GM10248 (cell line): ENCODE results near the gene LIME1.

Experiments
- CTCF ChIA-PET: fragments of 300-600 bp; sonication (Branson Sonifier 250); formaldehyde crosslinking; extraction: SDS; loops from one replicate; lab custom pipeline; 2021; ENCODE audit warnings: antibody characterized with exemption; lab: Yijun Ruan, JAX
- POLR2A ChIA-PET: fragments of 350-650 bp; sonication (Branson Sonifier 250); formaldehyde crosslinking; extraction: SDS; loops from one replicate; lab custom pipeline; 2020; ENCODE audit warnings: antibody characterized with exemption; lab: Yijun Ruan, JAX
- DNase-seq: peaks from one replicate; pipeline ENCODE4 v3.0.0; 2012; ENCODE audit errors: extremely low spot score
- TF ChIP-seq, protein P1 (sequence below): IDR thresholded peaks from 2 replicates; pipeline ENCODE4 v1.5.1; 2012; ENCODE audit warnings: mild to moderate bottlenecking, low read depth; ENCODE audit errors: extremely low read depth, missing control alignments, control extremely low read depth

LIME1 gene

DNA sequence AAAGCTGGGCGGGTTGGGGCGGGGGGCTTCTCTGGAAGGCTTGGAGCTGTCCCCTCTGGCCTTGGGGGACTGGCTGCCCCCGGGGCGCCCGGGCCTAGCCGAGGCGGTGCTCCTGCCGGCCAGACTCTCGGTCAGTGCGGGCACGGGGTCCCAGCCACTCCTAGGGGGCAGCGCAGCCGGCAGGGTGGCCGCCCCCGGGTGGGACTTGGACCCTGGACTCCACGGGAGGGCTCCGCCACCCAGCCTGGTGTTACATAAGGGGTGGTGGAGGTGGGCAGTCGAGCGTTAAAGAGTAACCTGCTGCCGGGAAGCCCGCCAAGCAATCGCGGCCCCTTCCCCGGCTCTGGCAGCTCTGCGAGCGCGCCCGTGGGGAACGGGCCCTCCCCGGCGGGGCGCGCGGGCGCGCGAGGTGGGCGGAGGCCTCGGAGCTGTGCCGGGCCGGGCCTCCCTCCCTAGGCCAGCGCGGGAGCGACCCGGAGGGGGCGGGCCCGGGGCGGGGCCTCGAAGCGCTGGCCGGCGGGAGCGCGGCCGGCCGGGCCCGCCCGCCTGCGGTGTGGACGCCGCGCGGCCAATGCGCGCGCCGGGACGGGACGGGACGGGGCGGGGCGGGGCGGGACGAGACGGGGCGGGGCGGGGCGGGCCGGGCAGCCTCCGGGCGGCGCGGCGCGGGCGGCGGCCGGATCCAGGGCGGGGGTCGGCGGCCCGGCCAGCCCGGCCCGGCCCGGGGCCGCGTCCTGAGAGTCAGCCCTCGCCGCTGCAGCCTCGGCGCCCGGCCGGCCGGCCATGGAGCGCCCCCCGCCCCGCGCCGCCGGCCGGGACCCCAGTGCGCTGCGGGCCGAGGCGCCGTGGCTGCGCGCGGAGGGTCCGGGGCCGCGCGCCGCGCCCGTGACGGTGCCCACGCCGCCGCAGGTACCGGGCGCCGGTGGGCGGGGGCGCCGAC is 2.9 kb downstream of the LIME1 start, which contains the start of gene SLC2A4RG:
Gene SLC2A4RG, plus strand, starts transcription at position 647 of the 940 bp plus-strand sequence. Its CDS starts 137 bp downstream, at position 784.
- CTCF ChIA-PET, result no interaction called here
- TF ChIP-seq, protein P1, sequence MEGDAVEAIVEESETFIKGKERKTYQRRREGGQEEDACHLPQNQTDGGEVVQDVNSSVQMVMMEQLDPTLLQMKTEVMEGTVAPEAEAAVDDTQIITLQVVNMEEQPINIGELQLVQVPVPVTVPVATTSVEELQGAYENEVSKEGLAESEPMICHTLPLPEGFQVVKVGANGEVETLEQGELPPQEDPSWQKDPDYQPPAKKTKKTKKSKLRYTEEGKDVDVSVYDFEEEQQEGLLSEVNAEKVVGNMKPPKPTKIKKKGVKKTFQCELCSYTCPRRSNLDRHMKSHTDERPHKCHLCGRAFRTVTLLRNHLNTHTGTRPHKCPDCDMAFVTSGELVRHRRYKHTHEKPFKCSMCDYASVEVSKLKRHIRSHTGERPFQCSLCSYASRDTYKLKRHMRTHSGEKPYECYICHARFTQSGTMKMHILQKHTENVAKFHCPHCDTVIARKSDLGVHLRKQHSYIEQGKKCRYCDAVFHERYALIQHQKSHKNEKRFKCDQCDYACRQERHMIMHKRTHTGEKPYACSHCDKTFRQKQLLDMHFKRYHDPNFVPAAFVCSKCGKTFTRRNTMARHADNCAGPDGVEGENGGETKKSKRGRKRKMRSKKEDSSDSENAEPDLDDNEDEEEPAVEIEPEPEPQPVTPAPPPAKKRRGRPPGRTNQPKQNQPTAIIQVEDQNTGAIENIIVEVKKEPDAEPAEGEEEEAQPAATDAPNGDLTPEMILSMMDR, result no peak
- POLR2A ChIA-PET, result interaction anchor here (1.0 kb wide), 1 partner anchor 32 kb away, joined by 3 read pairs; the partner anchor contains the start of genes ARFRP1 and ZGPAT
- DNase-seq, result peak; percentile 97

DNA sequence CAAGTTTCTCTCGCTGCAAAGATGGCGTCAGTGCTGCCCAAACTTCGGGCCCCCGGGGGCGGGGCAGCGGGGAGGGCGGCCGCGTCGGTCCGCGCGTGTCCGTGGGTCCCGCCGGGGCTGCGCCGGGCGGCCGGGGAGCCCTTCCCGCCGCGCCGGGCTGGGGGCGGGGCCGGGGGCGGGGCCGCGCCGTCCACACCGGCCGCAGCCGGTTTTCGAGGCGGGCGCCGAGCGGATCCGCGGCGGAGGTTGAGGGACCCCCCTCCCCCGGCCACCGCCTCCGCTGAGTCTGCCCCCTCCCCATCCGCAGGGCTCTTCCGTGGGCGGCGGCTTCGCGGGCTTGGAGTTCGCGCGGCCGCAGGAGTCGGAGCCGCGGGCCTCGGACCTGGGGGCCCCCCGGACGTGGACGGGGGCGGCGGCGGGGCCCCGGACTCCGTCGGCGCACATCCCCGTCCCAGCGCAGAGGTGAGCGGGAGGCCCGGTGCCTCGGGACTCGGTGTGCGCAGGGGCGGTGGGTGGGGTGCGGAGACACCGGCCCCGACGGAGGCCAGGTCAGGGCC is 3.7 kb downstream of the LIME1 start:
- POLR2A ChIA-PET, result no interaction called here
- DNase-seq, result peak; percentile 65
- CTCF ChIA-PET, result no interaction called here
- TF ChIP-seq, protein P1, result no peak

DNA sequence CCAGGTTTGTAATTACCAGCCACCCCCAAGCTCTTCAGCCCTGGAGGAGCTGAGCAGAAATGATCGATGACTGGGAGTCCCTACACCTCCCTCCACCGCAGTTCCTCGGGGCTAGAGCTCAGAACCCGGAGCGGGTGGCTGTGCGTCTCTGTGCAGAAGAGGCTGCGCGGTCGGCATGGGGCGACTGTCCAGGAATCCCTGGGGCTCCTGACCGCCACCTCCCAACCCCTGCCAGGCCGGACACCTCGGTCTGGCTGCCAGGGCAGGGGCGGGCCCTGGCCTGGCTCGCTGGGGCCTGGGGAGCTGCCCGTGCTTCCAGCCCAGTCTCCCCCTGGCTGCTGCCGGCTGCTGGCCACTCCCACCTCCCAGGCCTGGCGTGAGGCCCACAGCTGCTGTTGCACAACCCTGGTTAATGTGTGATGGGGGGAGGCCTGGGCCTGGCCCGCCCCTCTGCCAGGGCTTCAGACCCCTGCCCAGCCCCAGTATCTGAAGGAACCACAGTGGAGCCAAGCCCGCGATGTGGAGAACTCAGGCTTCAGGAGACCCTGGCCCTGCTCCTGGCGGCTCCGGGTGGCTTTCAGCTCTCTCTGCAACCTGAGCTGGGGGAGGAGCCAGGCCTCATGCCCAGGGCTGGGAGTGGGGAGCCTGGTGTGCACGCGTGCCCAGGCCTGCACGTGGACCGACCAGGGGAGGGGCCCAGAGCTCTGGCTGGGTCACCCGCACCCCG is 4.3 kb downstream of the LIME1 start:
- TF ChIP-seq, protein P1, result no peak
- CTCF ChIA-PET, result interaction anchor here (1.2 to 1.4 kb wide), 2 partner anchors 45 to 124 kb away, joined by 3 to 5 read pairs; partner anchors contain the start of gene TPD52L2
- DNase-seq, result peak; percentile 65
- POLR2A ChIA-PET, result no interaction called here

DNA sequence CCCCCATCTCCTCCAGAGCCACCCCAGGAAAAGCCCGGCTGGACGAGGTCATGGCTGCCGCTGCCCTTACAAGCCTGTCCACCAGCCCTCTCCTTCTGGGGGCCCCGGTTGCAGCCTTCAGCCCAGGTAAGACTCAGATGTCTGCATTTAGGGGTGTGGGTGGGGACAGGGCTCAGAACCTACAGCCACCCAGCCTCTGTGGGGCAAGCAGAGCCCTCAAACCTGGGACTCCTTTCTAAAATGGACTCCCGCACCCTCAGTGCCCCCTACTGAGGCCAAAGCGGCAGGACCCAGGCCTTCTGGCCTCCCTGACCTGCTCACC is 4.9 kb downstream of the LIME1 start:
- POLR2A ChIA-PET, result no interaction called here
- DNase-seq, result no peak
- TF ChIP-seq, protein P1, result no peak
- CTCF ChIA-PET, result interaction anchor here (1.2 to 1.4 kb wide), 2 partner anchors 45 to 123 kb away, joined by 3 to 5 read pairs; partner anchors contain the start of gene TPD52L2

DNA sequence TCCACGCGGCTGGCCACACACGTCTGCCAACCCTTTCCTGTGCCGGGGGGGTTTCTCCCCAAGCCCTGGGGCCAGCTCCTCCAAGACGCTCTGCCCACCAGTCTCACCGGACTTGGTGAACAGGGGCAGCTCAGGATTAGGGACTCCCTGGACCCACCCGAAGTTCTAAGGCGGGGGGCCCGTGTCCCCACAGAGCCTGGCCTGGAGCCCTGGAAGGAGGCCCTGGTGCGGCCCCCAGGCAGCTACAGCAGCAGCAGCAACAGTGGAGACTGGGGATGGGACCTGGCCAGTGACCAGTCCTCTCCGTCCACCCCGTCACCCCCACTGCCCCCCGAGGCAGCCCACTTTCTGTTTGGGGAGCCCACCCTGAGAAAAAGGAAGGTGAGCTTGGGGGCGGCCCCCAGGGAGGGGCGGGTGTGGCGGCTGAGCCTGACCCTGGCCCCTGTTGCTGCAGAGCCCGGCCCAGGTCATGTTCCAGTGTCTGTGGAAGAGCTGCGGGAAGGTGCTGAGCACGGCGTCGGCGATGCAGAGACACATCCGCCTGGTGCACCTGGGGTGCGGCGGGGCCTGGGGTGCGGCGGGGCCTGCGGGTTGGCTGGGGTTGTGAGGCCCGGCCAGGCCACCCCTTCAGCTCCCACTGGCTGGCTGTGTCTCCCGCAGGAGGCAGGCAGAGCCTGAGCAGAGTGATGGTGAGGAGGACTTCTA is 5.4 kb downstream of the LIME1 start:
- peak; percentile 13 for DNase-seq
- ChIA-PET POLR2A (no interaction called here), CTCF (interaction anchor here (1.2 to 1.5 kb wide), 3 partner anchors 44 to 123 kb away, joined by 3 to 5 read pairs (median 3); partner anchors contain the start of gene TPD52L2)
- TF ChIP-seq, protein P1, result no peak
